HCT116 (cell line): ENCODE data around the gene LAMA4. TPM values are rescaled to one million over a fixed set of nuclear protein-coding genes. Genes with fewer than 3 reads are reported as not detected.

Experiments
- ATAC-seq: fragments of 200-7000 bp; cut with Tn5 transposase; 2 replicates; pipeline ENCODE4 v1.9.1; 2020; ENCODE audit warnings: mild to moderate bottlenecking, moderate library complexity
- BruUV-seq: library from RNA; stranded (reverse); fragments of 400-500 nt; replicated peaks from 2 replicates; lab custom pipeline; 2021; lab: Mats Ljungman, UMichigan
- CTCF ChIA-PET: fragments of 300-600 bp; sonication (Branson Sonifier 250); formaldehyde crosslinking; loops from one replicate; lab custom pipeline; 2021; ENCODE audit warnings: antibody characterized with exemption; lab: Charles Lee
- POLR2A ChIA-PET: fragments of 300-600, 350-600 bp; sonication (Branson Sonifier 250); formaldehyde crosslinking; loops from one replicate; lab custom pipeline; 2021; ENCODE audit warnings: antibody characterized with exemption; lab: Charles Lee
- RAD21 ChIA-PET, 2 experiments: fragments of 300-600 bp; sonication (Branson Sonifier 250); formaldehyde crosslinking; loops; one replicate each; lab custom pipeline; 2023; ENCODE audit warnings: low total read pairs in 2 of 2; ENCODE audit not compliant: uncharacterized antibody in 2 of 2, unreplicated experiment in 2 of 2, low non-redundant PET in 1 of 2; lab: Charles Lee
- DNase-seq: peaks from one replicate; pipeline ENCODE4 v3.0.0-alpha.2; 2010; ENCODE audit warnings: low read depth, low spot score
- H2AFZ ChIP-seq: fragments of 200-600 bp; shearing (Covaris generic), sonication (generic); 2 replicates; pipeline ENCODE4 v1.6.1; 2017; ENCODE audit warnings: low read depth, mixed run types, mixed read lengths, antibody characterized with exemption, low read length; ENCODE audit not compliant: poor library complexity, severe bottlenecking
- H3K27ac ChIP-seq: 2 replicates; pipeline ENCODE4 v1.5.1; 2012; ENCODE audit warnings: low read depth, low read length
- H3K27me3 ChIP-seq: fragments of 200-600 bp; sonication (generic); 2 replicates; pipeline ENCODE4 v1.6.1; 2016; ENCODE audit warnings: mixed run types, low read length, mixed read lengths; ENCODE audit not compliant: insufficient read depth
- H3K36me3 ChIP-seq, 2 experiments: fragments of 200-500 bp in 1 of 2; fragments of 200-600 bp in 1 of 2; sonication (Bioruptor generic) in 1 of 2; sonication (generic) in 1 of 2; 2 replicates each; pipeline versions ENCODE4 v1.5.1 to v1.6.1; 2014 to 2016; ENCODE audit warnings: low read length in 2 of 2, inconsistent platforms in 1 of 2, mixed read lengths in 1 of 2, mixed run types in 1 of 2; ENCODE audit not compliant: insufficient read depth in 2 of 2, control insufficient read depth in 1 of 2
- H3K4me1 ChIP-seq, 2 experiments: fragments of 200-600 bp in 1 of 2; sonication (generic) in 1 of 2; 2 replicates each; pipeline versions ENCODE4 v1.5.1 to v1.6.1; 2012 to 2017; ENCODE audit warnings: low read length in 2 of 2, inconsistent platforms in 1 of 2, mild to moderate bottlenecking in 1 of 2, mixed read lengths in 1 of 2, mixed run types in 1 of 2, moderate library complexity in 1 of 2; ENCODE audit not compliant: insufficient read depth in 2 of 2, control insufficient read depth in 1 of 2
- H3K4me2 ChIP-seq: fragments of 200-600 bp; sonication (generic); 2 replicates; pipeline ENCODE4 v1.6.1; 2017; ENCODE audit warnings: mixed run types, low read length, mixed read lengths
- H3K4me3 ChIP-seq, 2 experiments: fragments of 200-600 bp in 1 of 2; sonication (generic) in 1 of 2; replicated peaks in 1 of 2; 2 replicates each; pipeline ENCODE4 v1.5.1; 2011 to 2016; ENCODE audit warnings: low read length in 2 of 2, control low read depth in 1 of 2, low read depth in 1 of 2, mild to moderate bottlenecking in 1 of 2, mixed read lengths in 1 of 2, mixed run types in 1 of 2
- H3K79me2 ChIP-seq: fragments of 200-600 bp; sonication (generic); 2 replicates; pipeline ENCODE4 v1.6.1; 2017; ENCODE audit warnings: mild to moderate bottlenecking, mixed run types, low read length, moderate library complexity, mixed read lengths; ENCODE audit not compliant: insufficient read depth
- H3K9ac ChIP-seq: fragments of 200-600 bp; sonication (generic); 2 replicates; pipeline ENCODE4 v1.6.1; 2016; ENCODE audit warnings: low read length, mixed read lengths
- H3K9me2 ChIP-seq: fragments of 200-600 bp; sonication (generic), shearing (Covaris generic); 2 replicates; pipeline ENCODE4 v1.6.1; 2017; ENCODE audit warnings: mixed run types, mild to moderate bottlenecking, moderate library complexity; ENCODE audit not compliant: insufficient read depth
- H3K9me3 ChIP-seq, 2 experiments: fragments of 200-500 bp in 1 of 2; fragments of 200-600 bp in 1 of 2; sonication (Bioruptor generic) in 1 of 2; sonication (generic) in 1 of 2; 2 replicates each; pipeline ENCODE4 v1.6.1; 2014 to 2017; ENCODE audit warnings: low read length in 2 of 2, mixed read lengths in 2 of 2, inconsistent platforms in 1 of 2, low read depth in 1 of 2, mild to moderate bottlenecking in 1 of 2, mixed run types in 1 of 2, moderate library complexity in 1 of 2; ENCODE audit not compliant: control insufficient read depth in 1 of 2, insufficient read depth in 1 of 2
- H4K20me1 ChIP-seq: fragments of 200-600 bp; sonication (generic), shearing (Covaris generic); 2 replicates; pipeline ENCODE4 v1.6.1; 2017; ENCODE audit warnings: mixed run types, mild to moderate bottlenecking, moderate library complexity; ENCODE audit not compliant: insufficient read depth
- CTCF ChIP-seq, 3 experiments: fragments of 200-600 bp in 1 of 3; sonication (generic) in 1 of 3; IDR thresholded peaks in 2 of 3; conservative IDR thresholded peaks in 1 of 3; 2 replicates each; pipeline ENCODE4 v1.5.1; 2012 to 2017; ENCODE audit warnings: low read depth in 2 of 3, low read length in 2 of 3, antibody characterized with exemption in 1 of 3, borderline replicate concordance in 1 of 3, control low read depth in 1 of 3, mild to moderate bottlenecking in 1 of 3, mixed read lengths in 1 of 3, mixed run types in 1 of 3, moderate library complexity in 1 of 3; ENCODE audit not compliant: insufficient read depth in 1 of 3
- ELF1 ChIP-seq: IDR thresholded peaks from 2 replicates; pipeline ENCODE4 v1.6.1; 2012; ENCODE audit warnings: low read depth, borderline replicate concordance
- EZH2 ChIP-seq: fragments of 200-600 bp; sonication (generic); IDR thresholded peaks from 2 replicates; pipeline ENCODE4 v1.6.1; 2017; ENCODE audit warnings: antibody characterized with exemption, mixed run types
- EZH2phosphoT487 ChIP-seq: fragments of 200-600 bp; IDR thresholded peaks from 2 replicates; pipeline ENCODE4 v1.6.1; 2018; ENCODE audit warnings: antibody characterized with exemption, borderline replicate concordance
- FOSL1 ChIP-seq: IDR thresholded peaks from 2 replicates; pipeline ENCODE4 v1.6.1; 2012; ENCODE audit warnings: low read depth
- JUND ChIP-seq: IDR thresholded peaks from 2 replicates; pipeline ENCODE4 v1.6.1; 2012
- MAX ChIP-seq: IDR thresholded peaks from 2 replicates; pipeline ENCODE4 v1.6.1; 2012
- POLR2AphosphoS5 ChIP-seq: IDR thresholded peaks from 2 replicates; pipeline ENCODE4 v1.6.1; 2011; ENCODE audit warnings: mild to moderate bottlenecking, low read depth, low read length, moderate library complexity
- SP1 ChIP-seq: IDR thresholded peaks from 2 replicates; pipeline ENCODE4 v1.6.1; 2012; ENCODE audit warnings: low read depth
- TCF7L2 ChIP-seq: IDR thresholded peaks from 2 replicates; pipeline ENCODE4 v1.7.0; 2011; ENCODE audit warnings: borderline replicate concordance, inconsistent platforms; ENCODE audit not compliant: insufficient read depth, insufficient read length; ENCODE audit errors: extremely low read depth
- YY1 ChIP-seq: IDR thresholded peaks from 2 replicates; pipeline ENCODE4 v1.6.1; 2011; ENCODE audit warnings: low read length, low read depth, moderate library complexity, mild to moderate bottlenecking; ENCODE audit not compliant: insufficient replicate concordance; ENCODE audit errors: extremely low read depth
- ZBTB33 ChIP-seq: IDR thresholded peaks from 2 replicates; pipeline ENCODE4 v1.6.1; 2011; ENCODE audit warnings: mild to moderate bottlenecking, low read length, moderate library complexity; ENCODE audit not compliant: insufficient replicate concordance; ENCODE audit errors: extremely low read depth
- ZFX ChIP-seq: fragments of 450-650 bp; IDR thresholded peaks from 2 replicates; pipeline ENCODE4 v1.6.1; 2017
- ZNF274 ChIP-seq: fragments of 200-500 bp; sonication (Bioruptor generic); IDR thresholded peaks from 2 replicates; pipeline ENCODE4 v1.6.1; 2014; ENCODE audit warnings: mild to moderate bottlenecking, low read depth, low read length, inconsistent platforms
- intact Hi-C: fragments of 100-400 bp; cut with micrococcal nuclease; formaldehyde crosslinking; loops from 2 replicates; pipeline ENCODE4 v1.10.0; 2022
- total RNA-seq: library from RNA; stranded (reverse); gene quantifications from one replicate; pipeline ENCODE4 v1.2.1, GENCODE V29; 2021; ENCODE audit not compliant: unreplicated experiment

Gene LAMA4
- total RNA-seq, 1 experiment from 2014 or later, result 2.2 TPM

GRCh38 chr6:112194511-112194910 is 59.9 kb downstream of the LAMA4 start:
- intact Hi-C loops, result no loop called here
- ChIA-PET RAD21 (no interaction called here), POLR2A (no interaction called here), CTCF (no interaction called here)
- Histone ChIP-seq H2AFZ (no peak overlapping the region), H3K4me1 (no peaks in the 10 kb centered on the region), H3K9me3 (no peaks in the 10 kb centered on the region), H3K79me2 (no peaks in the 10 kb centered on the region), H3K9ac (no peak overlapping the region), H3K9me2 (no peaks in the 10 kb centered on the region), H3K4me2 (no peak overlapping the region), H3K27me3 (no peaks in the 10 kb centered on the region), H3K36me3 (no peaks in the 10 kb centered on the region), H4K20me1 (no peaks in the 10 kb centered on the region), H3K27ac (no peak overlapping the region), H3K4me3 (no peak overlapping the region)
- no TSS peak for BruUV-seq
- no peak for TF ChIP-seq FOSL1
- TF ChIP-seq TCF7L2, result no peak
- TF ChIP-seq ZFX, result no peak
- TF ChIP-seq MAX, result no peak
- no peak for TF ChIP-seq ELF1
- TF ChIP-seq CTCF (IDR thresholded peaks at IDR 0.05 in 2 of 3, conservative IDR thresholded peaks at IDR 0.05 in 1 of 3; ENCODE audit: borderline replicate concordance in 1 of 3, insufficient read depth in 1 of 3, low read depth in 2 of 3, low read length in 2 of 3), result no peak
- no peak for DNase-seq
- ATAC-seq, result no peak

GRCh38 chr6:112193535-112194051 is 60.8 kb downstream of the LAMA4 start:
- DNase-seq (no peak), ATAC-seq (no peak)
- Histone ChIP-seq H4K20me1 (no peaks in the 10 kb centered on the region), H2AFZ (no peak overlapping the region), H3K27me3 (no peaks in the 10 kb centered on the region), H3K4me1 (no peaks in the 10 kb centered on the region), H3K9me2 (no peaks in the 10 kb centered on the region), H3K4me2 (no peak overlapping the region), H3K9ac (no peak overlapping the region), H3K9me3 (no peaks in the 10 kb centered on the region), H3K36me3 (no peaks in the 10 kb centered on the region), H3K4me3 (no peak overlapping the region), H3K79me2 (no peaks in the 10 kb centered on the region), H3K27ac (no peak overlapping the region)
- BruUV-seq, result no TSS peak
- CTCF ChIA-PET, result no interaction called here
- RAD21 ChIA-PET, result no interaction called here
- intact Hi-C loops, result no loop called here
- POLR2A ChIA-PET, result no interaction called here
- TF ChIP-seq ELF1 (no peak), POLR2AphosphoS5 (no peak), EZH2 (no peak), ZBTB33 (no peak), JUND (no peak), SP1 (no peak), YY1 (no peak), EZH2phosphoT487 (no peak), ZNF274 (no peak), CTCF (IDR thresholded peaks at IDR 0.05 in 2 of 3, conservative IDR thresholded peaks at IDR 0.05 in 1 of 3; ENCODE audit: borderline replicate concordance in 1 of 3, insufficient read depth in 1 of 3, low read depth in 2 of 3, low read length in 2 of 3) (no peak)
